ENCODE results near the gene LAMB1.

The LAMB1 gene

GRCh38 chr7:107977048-107977447 lies 25.9 kb downstream of the LAMB1 start:
- POLR2A ChIA-PET = no interaction called here
- CTCF ChIA-PET = no interaction called here
- no peak for TF ChIP-seq CTCF (IDR thresholded peaks at IDR 0.05; ENCODE audit: control extremely low read depth, extremely low read depth, low read depth, missing control alignments)
- DNase-seq (ENCODE audit: extremely low spot score) = no peak

GRCh38 chr7:107976620-107977019 lies 26.3 kb downstream of the LAMB1 start:
- no peak for DNase-seq (ENCODE audit: extremely low spot score)
- TF ChIP-seq CTCF (IDR thresholded peaks at IDR 0.05; ENCODE audit: control extremely low read depth, extremely low read depth, low read depth, missing control alignments) = no peak
- POLR2A ChIA-PET = no interaction called here
- CTCF ChIA-PET = no interaction called here

GRCh38 chr7:107975394-107976013 lies 27.5 kb downstream of the LAMB1 start:
- no peak for DNase-seq (ENCODE audit: extremely low spot score)
- CTCF ChIA-PET = interaction anchor here (0.7 kb wide), 1 partner anchor 14 kb away, joined by 3 read pairs; no protein-coding TSS in a partner anchor
- POLR2A ChIA-PET = no interaction called here
- no peak for TF ChIP-seq CTCF (IDR thresholded peaks at IDR 0.05; ENCODE audit: control extremely low read depth, extremely low read depth, low read depth, missing control alignments)

GRCh38 chr7:107973861-107974260 lies 29.1 kb downstream of the LAMB1 start:
- TF ChIP-seq CTCF (IDR thresholded peaks at IDR 0.05; ENCODE audit: control extremely low read depth, extremely low read depth, low read depth, missing control alignments) = no peak
- ChIA-PET POLR2A (no interaction called here), CTCF (interaction anchor here (1.5 kb wide), 2 partner anchors 15 to 99 kb away, joined by 5 read pairs; no protein-coding TSS in a partner anchor)
- DNase-seq (ENCODE audit: extremely low spot score) = no peak

- TF ChIP-seq CTCF (IDR thresholded peaks at IDR 0.05; ENCODE audit: control extremely low read depth, extremely low read depth, low read depth, missing control alignments) = no peak
- ChIA-PET POLR2A (no interaction called here), CTCF (interaction anchor here (0.9 to 1.5 kb wide), 3 partner anchors 14 to 98 kb away, joined by 3 to 5 read pairs (median 5); no protein-coding TSS in a partner anchor)
- no peak for DNase-seq (ENCODE audit: extremely low spot score)
These were observed 30.0 kb downstream of the LAMB1 start for GRCh38 chr7:107972941-107973376.

GRCh38 chr7:107972075-107972482 lies 30.9 kb downstream of the LAMB1 start:
- no peak for DNase-seq (ENCODE audit: extremely low spot score)
- TF ChIP-seq CTCF (IDR thresholded peaks at IDR 0.05; ENCODE audit: control extremely low read depth, extremely low read depth, low read depth, missing control alignments) = no peak
- POLR2A ChIA-PET = no interaction called here
- CTCF ChIA-PET = interaction anchor here (1.5 kb wide), 1 partner anchor 97 kb away, joined by 5 read pairs; no protein-coding TSS in a partner anchor

Measured in GM10248 (cell line).